H9 (cell line): ENCODE data around the gene KIF27. TPM values are rescaled to one million over a fixed set of nuclear protein-coding genes. Genes with fewer than 3 reads are reported as not detected.

Source experiments
- DNase-seq: peaks from one replicate; pipeline ENCODE4 v3.0.0-alpha.2; 2017
- H2AFZ ChIP-seq: one replicate; pipeline ENCODE4 v1.6.1; 2013; ENCODE audit warnings: mild to moderate bottlenecking, low read length, control low read depth, moderate library complexity
- H2AK5ac ChIP-seq: 2 replicates; pipeline ENCODE4 v1.6.1; 2013; ENCODE audit warnings: low read length, control low read depth, mixed read lengths; ENCODE audit not compliant: insufficient read length
- H2BK120ac ChIP-seq: one replicate; pipeline ENCODE4 v1.6.1; 2013; ENCODE audit warnings: low read depth, mild to moderate bottlenecking, low read length, control low read depth, inconsistent platforms; ENCODE audit not compliant: poor library complexity, severe bottlenecking
- H2BK12ac ChIP-seq: 2 replicates; pipeline ENCODE4 v1.6.1; 2013; ENCODE audit warnings: low read length, control low read depth, mixed read lengths, low read depth; ENCODE audit not compliant: insufficient read length
- H2BK15ac ChIP-seq: 2 replicates; pipeline ENCODE4 v1.6.1; 2013; ENCODE audit warnings: low read depth, low read length, control low read depth
- H2BK20ac ChIP-seq: one replicate; pipeline ENCODE4 v1.6.1; 2013; ENCODE audit warnings: low read depth, mild to moderate bottlenecking, low read length, control low read depth, inconsistent platforms; ENCODE audit not compliant: poor library complexity, severe bottlenecking
- H2BK5ac ChIP-seq: 2 replicates; pipeline ENCODE4 v1.6.1; 2013; ENCODE audit warnings: low read length, control low read depth, mixed read lengths; ENCODE audit not compliant: insufficient read length
- H3K14ac ChIP-seq: 2 replicates; pipeline ENCODE4 v1.6.1; 2013; ENCODE audit warnings: low read length, control low read depth; ENCODE audit not compliant: insufficient read depth
- H3K18ac ChIP-seq: 2 replicates; pipeline ENCODE4 v1.6.1; 2013; ENCODE audit warnings: low read depth, mild to moderate bottlenecking, mixed read lengths, low read length, control low read depth; ENCODE audit not compliant: insufficient read length
- H3K23ac ChIP-seq: 2 replicates; pipeline ENCODE4 v1.6.1; 2013; ENCODE audit warnings: low read length, control low read depth, mixed read lengths, low read depth; ENCODE audit not compliant: insufficient read length
- H3K23me2 ChIP-seq: 2 replicates; pipeline ENCODE4 v1.6.1; 2013; ENCODE audit warnings: low read depth, mild to moderate bottlenecking, mixed read lengths, low read length, control low read depth; ENCODE audit not compliant: insufficient read length, poor library complexity, severe bottlenecking
- H3K27ac ChIP-seq: 2 replicates; pipeline ENCODE4 v1.5.1; 2013; ENCODE audit warnings: low read length, control low read depth, mixed read lengths, low read depth; ENCODE audit not compliant: insufficient read length
- H3K27me3 ChIP-seq: 2 replicates; pipeline ENCODE4 v1.6.1; 2013; ENCODE audit warnings: low read length, control low read depth, inconsistent platforms; ENCODE audit not compliant: insufficient read depth
- H3K4ac ChIP-seq: 2 replicates; pipeline ENCODE4 v1.6.1; 2013; ENCODE audit warnings: low read depth, mild to moderate bottlenecking, control low read depth, inconsistent platforms, low read length, moderate library complexity
- H3K4me1 ChIP-seq: 2 replicates; pipeline ENCODE4 v1.6.1; 2013; ENCODE audit warnings: low read length, control low read depth, inconsistent platforms; ENCODE audit not compliant: insufficient read depth
- H3K4me2 ChIP-seq: 2 replicates; pipeline ENCODE4 v1.6.1; 2013; ENCODE audit warnings: low read length, control low read depth, mixed read lengths; ENCODE audit not compliant: insufficient read length, insufficient read depth
- H3K56ac ChIP-seq: 2 replicates; pipeline ENCODE4 v1.6.1; 2013; ENCODE audit warnings: low read depth, mild to moderate bottlenecking, mixed read lengths, low read length, control low read depth; ENCODE audit not compliant: insufficient read length
- H3K79me1 ChIP-seq: 2 replicates; pipeline ENCODE4 v1.6.1; 2013; ENCODE audit warnings: low read depth, mild to moderate bottlenecking, moderate library complexity, low read length, control low read depth, inconsistent platforms; ENCODE audit not compliant: insufficient read depth, poor library complexity, severe bottlenecking
- H3K79me2 ChIP-seq: 2 replicates; pipeline ENCODE4 v1.6.1; 2013; ENCODE audit warnings: low read length, control low read depth, inconsistent platforms; ENCODE audit not compliant: insufficient read depth
- H3K9ac ChIP-seq: 2 replicates; pipeline ENCODE4 v1.6.1; 2013; ENCODE audit warnings: low read length, control low read depth, mixed read lengths; ENCODE audit not compliant: insufficient read length; ENCODE audit errors: extremely low read depth
- H3K9me3 ChIP-seq: one replicate; pipeline ENCODE4 v1.6.1; 2013; ENCODE audit warnings: low read depth, low read length, inconsistent platforms; ENCODE audit not compliant: control insufficient read depth
- H3T11ph ChIP-seq: one replicate; pipeline ENCODE4 v1.6.1; 2013; ENCODE audit warnings: mild to moderate bottlenecking, low read length, control low read depth, inconsistent platforms
- H4K20me1 ChIP-seq: one replicate; pipeline ENCODE4 v1.6.1; 2013; ENCODE audit not compliant: control insufficient read depth, insufficient read length, insufficient read depth
- H4K5ac ChIP-seq: 2 replicates; pipeline ENCODE4 v1.6.1; 2013; ENCODE audit warnings: low read depth, mild to moderate bottlenecking, mixed read lengths, low read length, control low read depth; ENCODE audit not compliant: insufficient read length
- H4K8ac ChIP-seq: replicated peaks from 2 replicates; pipeline ENCODE4 v1.6.1; 2013; ENCODE audit warnings: low read length, control low read depth, mixed read lengths, low read depth; ENCODE audit not compliant: insufficient read length
- H4K91ac ChIP-seq: 2 replicates; pipeline ENCODE4 v1.6.1; 2013; ENCODE audit warnings: low read depth, mild to moderate bottlenecking, moderate library complexity, mixed read lengths, low read length, control low read depth; ENCODE audit not compliant: insufficient read length
- H3K27ac Mint-ChIP-seq, 3 experiments: 2 replicates in 2 of 3; 3 replicates in 1 of 3; pipeline ENCODE4 v1.8.0; 2020 to 2021; ENCODE audit warnings: mixed read lengths in 3 of 3, mild to moderate bottlenecking in 1 of 3, moderate library complexity in 1 of 3
- H3K27me3 Mint-ChIP-seq: 2 replicates; pipeline ENCODE4 v1.8.0; 2021; ENCODE audit warnings: low read depth, mild to moderate bottlenecking, moderate library complexity, mixed read lengths
- H3K36me3 Mint-ChIP-seq, 3 experiments: 2 replicates in 2 of 3; 3 replicates in 1 of 3; pipeline ENCODE4 v1.8.0; 2020 to 2021; ENCODE audit warnings: low read depth in 3 of 3, mixed read lengths in 3 of 3; ENCODE audit not compliant: insufficient read depth in 1 of 3
- H3K4me1 Mint-ChIP-seq, 2 experiments: 2 replicates each; pipeline ENCODE4 v1.8.0; 2020; ENCODE audit warnings: mixed read lengths in 2 of 2
- H3K4me3 Mint-ChIP-seq, 2 experiments: 2 replicates in 1 of 2; 3 replicates in 1 of 2; pipeline ENCODE4 v1.8.0; 2020 to 2021; ENCODE audit warnings: mild to moderate bottlenecking in 2 of 2, mixed read lengths in 2 of 2, moderate library complexity in 1 of 2
- H3K9me3 Mint-ChIP-seq, 2 experiments: 2 replicates in 1 of 2; 3 replicates in 1 of 2; pipeline ENCODE4 v1.8.0; 2020; ENCODE audit warnings: mild to moderate bottlenecking in 2 of 2, mixed read lengths in 2 of 2, moderate library complexity in 1 of 2
- CTCF ChIP-seq: fragments of 200-600 bp; sonication (generic); conservative IDR thresholded peaks from 3 replicates; pipeline ENCODE4 v1.8.0; 2021; ENCODE audit warnings: antibody characterized with exemption, mild to moderate bottlenecking
- WGBS: extraction: QIAGEN DNeasy Blood & Tissue Kit; methylation state at CpG from one replicate; pipeline ENCODE4 v1.1.7; 2013; ENCODE audit warnings: missing lambda C conversion rate, low lambda C conversion rate, mixed read lengths; ENCODE audit not compliant: insufficient read length; ENCODE audit errors: extremely low coverage; 5-methylcytosine and 5-hydroxymethylcytosine counted together
- long read RNA-seq: library from polyadenylated mRNA; unstranded; transcript quantifications from one replicate; pipeline ENCODE4 v2.0.0, GENCODE V29; 2020
- total RNA-seq: library from RNA; stranded (reverse); gene quantifications from 2 replicates; pipeline ENCODE4 v1.2.1, GENCODE V29; 2021

The KIF27 gene
- total RNA-seq = 2.9 TPM in 2 replicates
- long read RNA-seq, partial matches to known transcripts = 11 of 20 reads
- long read RNA-seq, other reads (novel, unspliced or antisense) = 9 of 20 reads

- H2AFZ ChIP-seq = peak within 1 kb of the TSS; percentile 74
- no CpG with 5 or more reads among the region's 92 CpGs for WGBS
- peak; percentile 67 for TF ChIP-seq CTCF
- H3K4ac ChIP-seq = no peak within 1 kb of the TSS
- Mint-ChIP-seq H3K4me3 (peak within 1 kb of the TSS; percentile 81 to 85), H3K27ac (peak within 1 kb of the TSS; percentile 96 to 99 (median 98)), H3K4me1 (peaks cover 9 to 10% of the 10 kb centered on the region in 2 experiments; a peak in 3 of 4 replicates), H3K9me3 (no peaks in the 10 kb centered on the region), H3K27me3 (no peaks in the 10 kb centered on the region), H3K36me3 (no peaks in the 10 kb centered on the region)
- H3K56ac ChIP-seq = no peak within 1 kb of the TSS
- no peaks in the 10 kb centered on the region for H3K79me2 ChIP-seq
- H3K9ac ChIP-seq = peak within 1 kb of the TSS; percentile 87
- H2BK120ac ChIP-seq = no peak within 1 kb of the TSS
- no peak within 1 kb of the TSS for H2BK12ac ChIP-seq
- no peaks in the 10 kb centered on the region for H4K20me1 ChIP-seq
- no peaks in the 10 kb centered on the region for H3K4me1 ChIP-seq
- peak within 1 kb of the TSS; percentile 68 for H3T11ph ChIP-seq
- H4K8ac ChIP-seq = no peak within 1 kb of the TSS
- no peak within 1 kb of the TSS for H2BK15ac ChIP-seq
- H3K4me2 ChIP-seq = peak within 1 kb of the TSS; percentile 90
- H3K27me3 ChIP-seq = no peaks in the 10 kb centered on the region
- no peak within 1 kb of the TSS for H2AK5ac ChIP-seq
- H3K23me2 ChIP-seq = peaks cover 6% of the 10 kb centered on the region
- H3K9me3 ChIP-seq = no peaks in the 10 kb centered on the region
- H4K91ac ChIP-seq = no peak within 1 kb of the TSS
- H4K5ac ChIP-seq = no peak within 1 kb of the TSS
- H2BK5ac ChIP-seq = peak within 1 kb of the TSS; percentile 96
- peak; percentile 98 for DNase-seq
- peak within 1 kb of the TSS; percentile 56 for H3K18ac ChIP-seq
- peak within 1 kb of the TSS; percentile 65 for H3K27ac ChIP-seq
- H3K23ac ChIP-seq = no peak within 1 kb of the TSS
- no peaks in the 10 kb centered on the region for H3K79me1 ChIP-seq
- H2BK20ac ChIP-seq = no peak within 1 kb of the TSS
- peak within 1 kb of the TSS; percentile 81; the same call in 1 of the 2 replicates for H3K14ac ChIP-seq
Measured at GRCh38 chr9:83920927-83921707, at the start of gene KIF27. Gene KIF27 (minus strand): TSS chr9:83921432. CDS start chr9:83915591, 5,841 bp downstream.
